ENCODE measurements around the gene PLXNA2.

PLXNA2 gene

GRCh38 chr1:208036918-208037766 lies 207.0 kb downstream of the PLXNA2 start:
- TF ChIP-seq CTCF (IDR thresholded peaks at IDR 0.05; ENCODE audit: low read depth, low read length, missing control alignments) = no peak
- no peak for DNase-seq (ENCODE audit: extremely low read depth, low read depth)
- H3K4me3 ChIP-seq (replicated peaks; ENCODE audit: low read depth, low read length) = no peak overlapping the region

GRCh38 chr1:208036106-208036808 lies 207.9 kb downstream of the PLXNA2 start:
- DNase-seq (ENCODE audit: extremely low read depth, low read depth) = no peak
- no peak for TF ChIP-seq CTCF (IDR thresholded peaks at IDR 0.05; ENCODE audit: low read depth, low read length, missing control alignments)
- no peak overlapping the region for H3K4me3 ChIP-seq (replicated peaks; ENCODE audit: low read depth, low read length)

- no peak for DNase-seq (ENCODE audit: extremely low read depth, low read depth)
- no peak for TF ChIP-seq CTCF (IDR thresholded peaks at IDR 0.05; ENCODE audit: low read depth, low read length, missing control alignments)
- no peak overlapping the region for H3K4me3 ChIP-seq (replicated peaks; ENCODE audit: low read depth, low read length)
Measured at GRCh38 chr1:208034135-208034534, 210.0 kb downstream of the PLXNA2 start.

- no peak overlapping the region for H3K4me3 ChIP-seq (replicated peaks; ENCODE audit: low read depth, low read length)
- TF ChIP-seq CTCF (IDR thresholded peaks at IDR 0.05; ENCODE audit: low read depth, low read length, missing control alignments) = no peak
- no peak for DNase-seq (ENCODE audit: extremely low read depth, low read depth)
Measured at GRCh38 chr1:208033236-208033635, 210.9 kb downstream of the PLXNA2 start.

GRCh38 chr1:208031932-208032320 lies 212.3 kb downstream of the PLXNA2 start:
- no peak for DNase-seq (ENCODE audit: extremely low read depth, low read depth)
- TF ChIP-seq CTCF (IDR thresholded peaks at IDR 0.05; ENCODE audit: low read depth, low read length, missing control alignments) = no peak

DNA sequence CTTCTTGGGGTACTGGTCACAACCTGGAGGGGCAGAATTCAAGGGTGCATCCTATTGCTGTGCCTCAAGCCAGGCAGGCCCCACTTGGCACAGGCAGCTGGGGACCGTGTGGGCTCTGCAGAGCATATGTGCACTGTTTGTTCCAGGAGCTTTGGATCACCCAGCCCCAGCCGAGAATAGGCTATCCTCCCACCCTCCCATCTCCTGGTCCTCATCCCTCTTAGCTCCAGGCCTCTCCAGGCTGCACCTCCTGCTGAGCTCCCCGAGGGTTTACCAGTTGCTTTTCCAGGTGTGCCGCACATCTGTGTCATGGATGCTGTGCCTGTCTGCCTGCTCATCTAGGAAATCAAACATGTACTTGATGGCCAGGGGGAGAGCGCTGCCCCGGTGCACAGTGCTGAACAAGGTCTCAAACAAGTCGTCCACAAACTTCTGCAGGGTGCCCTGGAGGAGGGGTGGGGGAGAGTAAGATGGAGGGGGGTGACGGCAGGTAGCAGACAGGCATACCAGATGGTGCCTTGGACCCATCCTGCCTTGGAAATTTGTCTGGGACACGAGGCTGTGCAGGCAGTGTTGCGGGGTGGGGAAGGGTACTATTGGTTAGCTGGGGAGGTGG lies 212.8 kb downstream of the PLXNA2 start:
- H3K4me3 ChIP-seq (replicated peaks; ENCODE audit: low read depth, low read length) = no peak overlapping the region
- DNase-seq (ENCODE audit: extremely low read depth, low read depth) = no peak
- TF ChIP-seq CTCF (IDR thresholded peaks at IDR 0.05; ENCODE audit: low read depth, low read length, missing control alignments) = no peak

More at GRCh38 chr1:208031932-208032320, 212.3 kb downstream of the PLXNA2 start:
- no peak overlapping the region for H3K4me3 ChIP-seq (replicated peaks; ENCODE audit: low read depth, low read length)

All from HFF-Myc (cell line).